Breast epithelium (tissue), 3 donors: Measurements from ENCODE around the gene PCDH9.

Experiments
- POLR2A ChIP-seq: fragments of 450-650 bp; IDR thresholded peaks from one replicate; pipeline ENCODE4 v1.6.1; 2016; ENCODE audit warnings: antibody characterized with exemption, mild to moderate bottlenecking, moderate library complexity
- TF ChIP-seq, protein P1 (sequence below), 3 donors: fragments of 450-650 bp; IDR thresholded peaks; one replicate each; pipeline ENCODE4 v1.5.1; 2016 to 2017; ENCODE audit warnings: antibody characterized with exemption in 3 of 3, mild to moderate bottlenecking in 3 of 3, moderate library complexity in 3 of 3

GRCh38 chr13:66574606-66575005, 655.5 kb downstream of the PCDH9 start:
- TF ChIP-seq, protein P1, sequence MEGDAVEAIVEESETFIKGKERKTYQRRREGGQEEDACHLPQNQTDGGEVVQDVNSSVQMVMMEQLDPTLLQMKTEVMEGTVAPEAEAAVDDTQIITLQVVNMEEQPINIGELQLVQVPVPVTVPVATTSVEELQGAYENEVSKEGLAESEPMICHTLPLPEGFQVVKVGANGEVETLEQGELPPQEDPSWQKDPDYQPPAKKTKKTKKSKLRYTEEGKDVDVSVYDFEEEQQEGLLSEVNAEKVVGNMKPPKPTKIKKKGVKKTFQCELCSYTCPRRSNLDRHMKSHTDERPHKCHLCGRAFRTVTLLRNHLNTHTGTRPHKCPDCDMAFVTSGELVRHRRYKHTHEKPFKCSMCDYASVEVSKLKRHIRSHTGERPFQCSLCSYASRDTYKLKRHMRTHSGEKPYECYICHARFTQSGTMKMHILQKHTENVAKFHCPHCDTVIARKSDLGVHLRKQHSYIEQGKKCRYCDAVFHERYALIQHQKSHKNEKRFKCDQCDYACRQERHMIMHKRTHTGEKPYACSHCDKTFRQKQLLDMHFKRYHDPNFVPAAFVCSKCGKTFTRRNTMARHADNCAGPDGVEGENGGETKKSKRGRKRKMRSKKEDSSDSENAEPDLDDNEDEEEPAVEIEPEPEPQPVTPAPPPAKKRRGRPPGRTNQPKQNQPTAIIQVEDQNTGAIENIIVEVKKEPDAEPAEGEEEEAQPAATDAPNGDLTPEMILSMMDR (IDR thresholded peaks at IDR 0.05): no peak
- TF ChIP-seq POLR2A: no peak
